ENCODE measurements around the gene TMEM209. TPM values are rescaled to one million over a fixed set of nuclear protein-coding genes. Genes with fewer than 3 reads are reported as not detected.

Gene TMEM209
- total RNA-seq, 4 donors from 2014 or later: 9.0 to 13.4 (median 10.4) TPM

DNA sequence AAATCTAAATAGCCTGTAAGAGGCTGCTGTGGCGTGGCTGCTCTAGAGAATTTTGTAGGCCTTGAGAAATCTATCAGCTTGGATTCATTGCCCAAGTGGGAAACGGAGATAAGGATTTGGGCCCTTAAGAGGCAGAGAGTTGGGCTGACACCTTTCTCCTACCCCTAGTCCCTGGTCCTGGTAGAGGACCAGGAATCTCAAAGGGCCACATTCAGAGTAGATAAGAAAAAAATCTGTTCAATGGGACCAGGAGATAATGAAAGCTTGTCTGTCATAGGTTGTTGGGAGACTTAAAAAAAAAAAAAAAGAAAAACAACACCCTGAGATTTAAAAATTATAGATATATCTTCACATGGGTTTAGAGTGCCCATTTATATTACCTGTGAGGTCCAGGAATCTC is 17.8 kb downstream of the TMEM209 start:
- TF ChIP-seq, protein P1, sequence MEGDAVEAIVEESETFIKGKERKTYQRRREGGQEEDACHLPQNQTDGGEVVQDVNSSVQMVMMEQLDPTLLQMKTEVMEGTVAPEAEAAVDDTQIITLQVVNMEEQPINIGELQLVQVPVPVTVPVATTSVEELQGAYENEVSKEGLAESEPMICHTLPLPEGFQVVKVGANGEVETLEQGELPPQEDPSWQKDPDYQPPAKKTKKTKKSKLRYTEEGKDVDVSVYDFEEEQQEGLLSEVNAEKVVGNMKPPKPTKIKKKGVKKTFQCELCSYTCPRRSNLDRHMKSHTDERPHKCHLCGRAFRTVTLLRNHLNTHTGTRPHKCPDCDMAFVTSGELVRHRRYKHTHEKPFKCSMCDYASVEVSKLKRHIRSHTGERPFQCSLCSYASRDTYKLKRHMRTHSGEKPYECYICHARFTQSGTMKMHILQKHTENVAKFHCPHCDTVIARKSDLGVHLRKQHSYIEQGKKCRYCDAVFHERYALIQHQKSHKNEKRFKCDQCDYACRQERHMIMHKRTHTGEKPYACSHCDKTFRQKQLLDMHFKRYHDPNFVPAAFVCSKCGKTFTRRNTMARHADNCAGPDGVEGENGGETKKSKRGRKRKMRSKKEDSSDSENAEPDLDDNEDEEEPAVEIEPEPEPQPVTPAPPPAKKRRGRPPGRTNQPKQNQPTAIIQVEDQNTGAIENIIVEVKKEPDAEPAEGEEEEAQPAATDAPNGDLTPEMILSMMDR (IDR thresholded peaks at IDR 0.05; ENCODE audit: low read depth): no peak

DNA sequence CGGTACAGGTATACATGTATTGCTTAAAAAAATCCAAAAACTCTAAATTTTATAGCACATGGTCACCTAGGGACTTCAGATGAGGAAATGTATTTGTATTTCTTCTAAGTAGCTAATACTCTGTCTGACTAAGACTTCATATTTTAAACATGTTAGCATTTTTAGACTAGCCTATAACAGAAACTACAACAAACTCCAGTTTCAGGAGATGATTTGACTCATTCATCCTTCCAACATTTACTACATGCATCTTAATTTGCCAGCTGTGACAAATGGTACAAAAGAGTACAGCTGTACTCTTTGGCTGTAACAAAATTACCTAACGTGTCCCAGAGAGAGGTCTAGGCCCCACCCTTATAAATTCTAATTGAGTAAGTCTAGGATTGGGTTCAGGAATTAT is 22.2 kb downstream of the TMEM209 start:
- TF ChIP-seq, protein P1 (IDR thresholded peaks at IDR 0.05; ENCODE audit: low read depth): no peak

DNA sequence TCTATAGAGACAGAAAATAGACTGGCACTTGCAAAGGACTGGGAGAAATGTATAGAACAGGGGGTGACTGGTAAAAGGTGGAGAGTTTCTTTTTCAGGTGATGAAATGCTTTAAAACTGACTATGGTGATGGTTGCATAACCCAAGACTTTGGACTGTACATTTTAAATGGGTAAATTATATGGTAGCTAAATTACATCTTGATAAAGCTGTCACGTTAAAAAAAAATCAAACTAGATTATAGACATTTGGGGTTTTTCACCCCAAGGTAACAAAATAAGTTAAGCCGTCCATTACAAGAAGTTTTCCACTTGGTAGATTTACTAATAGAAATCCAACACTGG is 24.0 kb downstream of the TMEM209 start:
- TF ChIP-seq, protein P1 (IDR thresholded peaks at IDR 0.05; ENCODE audit: low read depth): no peak

DNA sequence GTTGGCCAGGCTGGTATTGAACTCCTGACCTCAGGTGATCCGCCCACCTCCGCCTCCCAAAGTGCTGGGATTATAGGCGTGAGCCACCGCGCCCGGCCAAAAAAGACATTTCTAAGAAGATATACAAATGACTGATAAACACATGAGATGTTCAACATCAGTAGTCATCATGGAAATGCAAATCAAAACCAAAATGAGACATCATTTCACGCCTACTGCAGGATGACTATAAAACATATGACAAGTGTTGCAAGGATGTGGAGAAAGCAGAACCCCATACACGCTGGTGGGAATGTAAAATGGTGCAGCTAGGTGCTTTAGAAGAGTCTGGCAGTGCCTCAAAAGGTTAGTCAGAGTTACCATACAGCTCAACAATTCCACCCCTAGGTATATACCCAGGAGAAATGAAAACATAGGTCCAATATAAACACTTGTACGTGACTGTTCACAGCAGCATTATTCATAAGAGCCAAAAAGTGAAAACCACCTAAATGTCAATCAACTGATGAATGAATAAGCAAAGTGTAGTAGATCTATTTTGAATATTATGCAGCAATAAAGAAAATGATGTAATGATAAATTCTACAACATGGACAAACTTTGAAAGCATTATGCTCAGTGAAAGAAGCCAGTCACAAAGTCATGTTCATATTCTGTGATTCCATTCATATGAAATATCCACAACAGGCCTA is 24.5 kb downstream of the TMEM209 start:
- TF ChIP-seq, protein P1 (IDR thresholded peaks at IDR 0.05; ENCODE audit: low read depth): no peak

DNA sequence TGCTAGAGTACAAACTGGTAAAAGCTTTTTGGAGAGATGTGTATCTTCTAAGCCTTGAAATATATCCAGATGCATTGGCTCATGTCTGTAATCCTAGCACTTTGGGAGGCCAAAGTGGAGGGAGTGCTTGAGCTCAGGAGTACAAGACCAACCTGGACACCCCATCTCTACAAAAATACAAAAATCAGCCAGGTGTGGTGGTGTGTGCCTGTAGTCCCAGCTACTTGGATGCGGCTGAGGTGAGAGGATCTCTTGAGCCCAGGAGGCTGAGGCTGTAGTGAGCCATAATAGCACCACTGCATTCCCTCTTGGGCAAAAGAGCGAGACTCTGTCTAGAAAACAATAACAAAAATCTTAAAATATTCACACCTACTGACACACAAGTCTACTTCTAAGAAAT is 25.6 kb downstream of the TMEM209 start:
- TF ChIP-seq, protein P1 (IDR thresholded peaks at IDR 0.05; ENCODE audit: low read depth): no peak

DNA sequence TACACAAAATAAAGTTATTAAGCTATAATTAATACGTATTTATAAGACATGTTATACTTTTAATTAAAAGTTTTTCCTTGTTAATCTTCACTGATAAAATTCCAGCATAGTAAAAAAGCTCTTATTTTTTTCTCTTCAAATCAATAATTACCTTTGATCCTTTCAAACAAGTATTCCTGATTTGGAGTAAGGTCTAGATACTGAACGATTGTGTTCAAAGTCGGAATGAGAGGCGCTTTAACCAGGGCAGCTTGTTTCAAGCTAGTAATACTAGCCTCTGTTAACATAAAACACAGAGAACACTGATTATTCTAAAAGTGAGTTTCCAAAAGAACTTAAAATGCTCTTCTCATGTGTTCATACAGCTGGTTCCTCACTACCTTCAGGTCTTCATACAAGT is 27.0 kb downstream of the TMEM209 start:
- TF ChIP-seq, protein P1 (IDR thresholded peaks at IDR 0.05; ENCODE audit: low read depth): no peak

DNA sequence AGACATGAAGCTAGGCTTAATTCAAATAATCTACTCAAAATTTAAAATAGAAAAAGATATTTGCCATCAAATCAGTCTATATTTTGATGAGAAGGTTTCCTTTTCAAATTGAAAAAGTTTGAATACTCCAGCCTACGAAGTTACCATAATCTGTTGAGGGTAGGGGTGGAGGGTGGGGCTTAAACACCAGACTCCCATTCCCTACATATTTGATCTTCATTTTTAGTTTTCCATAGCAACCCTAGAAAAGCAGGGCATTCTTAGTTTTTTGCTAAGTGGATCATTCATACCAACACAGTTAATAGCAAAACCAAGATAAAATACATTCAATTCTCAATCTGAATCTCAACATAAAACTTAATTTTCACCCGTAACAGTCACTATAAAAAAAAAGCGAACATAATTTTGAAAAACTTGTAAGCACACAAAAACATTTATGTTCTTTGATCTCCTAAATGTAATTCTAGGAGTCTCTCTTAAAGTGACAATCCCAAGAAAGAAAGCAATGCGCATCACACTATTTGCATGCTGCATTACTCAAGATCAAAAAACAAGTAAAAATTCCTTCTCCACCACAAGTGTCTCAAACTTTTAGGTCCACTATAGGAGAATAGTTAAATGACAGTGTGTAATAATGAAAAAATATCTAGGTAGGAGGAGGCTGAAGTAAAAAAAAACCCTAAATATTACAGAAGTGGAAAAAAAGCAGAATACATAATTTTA is 30.8 kb downstream of the TMEM209 start:
- TF ChIP-seq, protein P1 (IDR thresholded peaks at IDR 0.05; ENCODE audit: low read depth): no peak
